ENCODE results near the gene ZC3H18.

ZC3H18 gene

GRCh38 chr16:88530858-88531203 lies 39.4 kb upstream of the ZC3H18 start:
- H3K9ac ChIP-seq (ENCODE audit: insufficient read length) = no peak overlapping the region
- DNase-seq (ENCODE audit: low read depth, low spot score) = no peak

GRCh38 chr16:88531346-88531745 lies 38.9 kb upstream of the ZC3H18 start:
- TF ChIP-seq FOXP2 (optimal IDR thresholded peaks at IDR 0.05; ENCODE audit: control extremely low read depth, extremely low read length, insufficient read depth) (no peak), EZH2 (IDR thresholded peaks at IDR 0.05) (no peak), POLR2AphosphoS5 (IDR thresholded peaks at IDR 0.05; ENCODE audit: borderline replicate concordance, low read depth, low read length) (no peak)
- H3K4me3 ChIP-seq = no peak overlapping the region

More at GRCh38 chr16:88530858-88531203, 39.4 kb upstream of the ZC3H18 start:
- no peak overlapping the region for H3K4me3 ChIP-seq
- H3K36me3 ChIP-seq (ENCODE audit: insufficient read depth, low read length) = no peaks in the 10 kb centered on the region
- no peak overlapping the region for H3K27ac ChIP-seq
- no peaks in the 10 kb centered on the region for H3K9me3 ChIP-seq (ENCODE audit: low read depth, low read length)
- TF ChIP-seq EZH2 (IDR thresholded peaks at IDR 0.05) (no peak), POLR2AphosphoS5 (IDR thresholded peaks at IDR 0.05; ENCODE audit: borderline replicate concordance, low read depth, low read length) (no peak), FOXP2 (optimal IDR thresholded peaks at IDR 0.05; ENCODE audit: control extremely low read depth, extremely low read length, insufficient read depth) (no peak)

GRCh38 chr16:88531931-88532433 lies 38.2 kb upstream of the ZC3H18 start:
- H3K36me3 ChIP-seq (ENCODE audit: insufficient read depth, low read length) = no peaks in the 10 kb centered on the region
- no peak for TF ChIP-seq POLR2AphosphoS5 (IDR thresholded peaks at IDR 0.05; ENCODE audit: borderline replicate concordance, low read depth, low read length)
- TF ChIP-seq FOXP2 (optimal IDR thresholded peaks at IDR 0.05; ENCODE audit: control extremely low read depth, extremely low read length, insufficient read depth) = no peak
- TF ChIP-seq EZH2 (IDR thresholded peaks at IDR 0.05) = no peak
- no peak overlapping the region for H3K4me3 ChIP-seq
- H3K9ac ChIP-seq (ENCODE audit: insufficient read length) = no peak overlapping the region
- no peak for DNase-seq (ENCODE audit: low read depth, low spot score)
- no peaks in the 10 kb centered on the region for H3K9me3 ChIP-seq (ENCODE audit: low read depth, low read length)
- H3K27ac ChIP-seq = no peak overlapping the region

More at GRCh38 chr16:88531346-88531745, 38.9 kb upstream of the ZC3H18 start:
- Histone ChIP-seq H3K9ac (ENCODE audit: insufficient read length) (no peak overlapping the region), H3K27ac (no peak overlapping the region), H3K9me3 (ENCODE audit: low read depth, low read length) (no peaks in the 10 kb centered on the region), H3K36me3 (ENCODE audit: insufficient read depth, low read length) (no peaks in the 10 kb centered on the region)
- no peak for DNase-seq (ENCODE audit: low read depth, low spot score)

GRCh38 chr16:88532434-88533241 lies 37.6 kb upstream of the ZC3H18 start:
- Histone ChIP-seq H3K36me3 (ENCODE audit: insufficient read depth, low read length) (no peaks in the 10 kb centered on the region), H3K27ac (no peak overlapping the region), H3K4me3 (no peak overlapping the region), H3K9me3 (ENCODE audit: low read depth, low read length) (no peaks in the 10 kb centered on the region), H3K9ac (ENCODE audit: insufficient read length) (no peak overlapping the region)
- TF ChIP-seq EZH2 (IDR thresholded peaks at IDR 0.05) (no peak), FOXP2 (optimal IDR thresholded peaks at IDR 0.05; ENCODE audit: control extremely low read depth, extremely low read length, insufficient read depth) (no peak), POLR2AphosphoS5 (IDR thresholded peaks at IDR 0.05; ENCODE audit: borderline replicate concordance, low read depth, low read length) (no peak)
- DNase-seq (ENCODE audit: low read depth, low spot score) = no peak

GRCh38 chr16:88533381-88533917 lies 36.8 kb upstream of the ZC3H18 start:
- no peak overlapping the region for H3K9ac ChIP-seq (ENCODE audit: insufficient read length)
- no peaks in the 10 kb centered on the region for H3K36me3 ChIP-seq (ENCODE audit: insufficient read depth, low read length)
- H3K4me3 ChIP-seq = no peak overlapping the region
- H3K9me3 ChIP-seq (ENCODE audit: low read depth, low read length) = no peaks in the 10 kb centered on the region
- no peak for DNase-seq (ENCODE audit: low read depth, low spot score)
- TF ChIP-seq POLR2AphosphoS5 (IDR thresholded peaks at IDR 0.05; ENCODE audit: borderline replicate concordance, low read depth, low read length) = no peak
- no peak for TF ChIP-seq FOXP2 (optimal IDR thresholded peaks at IDR 0.05; ENCODE audit: control extremely low read depth, extremely low read length, insufficient read depth)
- no peak for TF ChIP-seq EZH2 (IDR thresholded peaks at IDR 0.05)
- H3K27ac ChIP-seq = no peak overlapping the region

GRCh38 chr16:88533932-88534637 lies 36.1 kb upstream of the ZC3H18 start:
- no peaks in the 10 kb centered on the region for H3K36me3 ChIP-seq (ENCODE audit: insufficient read depth, low read length)
- H3K27ac ChIP-seq = no peak overlapping the region
- peak overlapping the region; percentile 69 for H3K9ac ChIP-seq (ENCODE audit: insufficient read length)
- H3K9me3 ChIP-seq (ENCODE audit: low read depth, low read length) = no peaks in the 10 kb centered on the region
- TF ChIP-seq EZH2 (IDR thresholded peaks at IDR 0.05) = no peak
- TF ChIP-seq POLR2AphosphoS5 (IDR thresholded peaks at IDR 0.05; ENCODE audit: borderline replicate concordance, low read depth, low read length) = peak; percentile 37; the same call in 1 of the 2 replicates
- H3K4me3 ChIP-seq = peak overlapping the region; percentile 74
- DNase-seq (ENCODE audit: low read depth, low spot score) = no peak

GRCh38 chr16:88534638-88535190 lies 35.5 kb upstream of the ZC3H18 start:
- Histone ChIP-seq H3K27ac (no peak overlapping the region), H3K9me3 (ENCODE audit: low read depth, low read length) (no peaks in the 10 kb centered on the region), H3K36me3 (ENCODE audit: insufficient read depth, low read length) (no peaks in the 10 kb centered on the region), H3K9ac (ENCODE audit: insufficient read length) (no peak overlapping the region), H3K4me3 (peak overlapping the region; percentile 62)
- no peak for DNase-seq (ENCODE audit: low read depth, low spot score)
- no peak for TF ChIP-seq FOXP2 (optimal IDR thresholded peaks at IDR 0.05; ENCODE audit: control extremely low read depth, extremely low read length, insufficient read depth)
- no peak for TF ChIP-seq POLR2AphosphoS5 (IDR thresholded peaks at IDR 0.05; ENCODE audit: borderline replicate concordance, low read depth, low read length)
- TF ChIP-seq EZH2 (IDR thresholded peaks at IDR 0.05) = no peak
